Measurements from ENCODE around the gene SNTN.

The SNTN gene

GRCh38 chr3:63673111-63673510 is 20.6 kb downstream of the SNTN start:
- TF ChIP-seq CTCF (IDR thresholded peaks at IDR 0.05; ENCODE audit: low read depth, low read length) (no peak), POLR2A (IDR thresholded peaks at IDR 0.05; ENCODE audit: extremely low read depth, insufficient read length) (no peak), MYC (IDR thresholded peaks at IDR 0.05; ENCODE audit: low read depth, low read length) (no peak)
- TF ChIP-seq, protein P1, sequence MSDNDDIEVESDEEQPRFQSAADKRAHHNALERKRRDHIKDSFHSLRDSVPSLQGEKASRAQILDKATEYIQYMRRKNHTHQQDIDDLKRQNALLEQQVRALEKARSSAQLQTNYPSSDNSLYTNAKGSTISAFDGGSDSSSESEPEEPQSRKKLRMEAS (IDR thresholded peaks at IDR 0.05; ENCODE audit: low read depth, low read length): no peak
- no peak for DNase-seq (ENCODE audit: low read depth)
- no peak overlapping the region for H3K4me3 ChIP-seq (ENCODE audit: low read depth, low read length)

- no peak for DNase-seq (ENCODE audit: low read depth)
- TF ChIP-seq POLR2A (IDR thresholded peaks at IDR 0.05; ENCODE audit: extremely low read depth, insufficient read length): no peak
- no peak for TF ChIP-seq MYC (IDR thresholded peaks at IDR 0.05; ENCODE audit: low read depth, low read length)
- TF ChIP-seq CTCF (IDR thresholded peaks at IDR 0.05; ENCODE audit: low read depth, low read length): no peak
- TF ChIP-seq, protein P1 (IDR thresholded peaks at IDR 0.05; ENCODE audit: low read depth, low read length): no peak
- H3K4me3 ChIP-seq (ENCODE audit: low read depth, low read length): no peak overlapping the region
Observed at GRCh38 chr3:63674586-63674985, 22.1 kb downstream of the SNTN start.

GRCh38 chr3:63679186-63679585 is 26.7 kb downstream of the SNTN start:
- peak; percentile 79 for DNase-seq (ENCODE audit: low read depth)
- TF ChIP-seq POLR2A (IDR thresholded peaks at IDR 0.05; ENCODE audit: extremely low read depth, insufficient read length): no peak
- H3K4me3 ChIP-seq (ENCODE audit: low read depth, low read length): no peak overlapping the region

- H3K4me3 ChIP-seq (ENCODE audit: low read depth, low read length): no peak overlapping the region
- DNase-seq (ENCODE audit: low read depth): no peak
- TF ChIP-seq POLR2A (IDR thresholded peaks at IDR 0.05; ENCODE audit: extremely low read depth, insufficient read length): no peak
- no peak for TF ChIP-seq MYC (IDR thresholded peaks at IDR 0.05; ENCODE audit: low read depth, low read length)
- TF ChIP-seq CTCF (IDR thresholded peaks at IDR 0.05; ENCODE audit: low read depth, low read length): no peak
- TF ChIP-seq, protein P1 (IDR thresholded peaks at IDR 0.05; ENCODE audit: low read depth, low read length): no peak
Observed at GRCh38 chr3:63684081-63684480, 31.6 kb downstream of the SNTN start.

- no peak overlapping the region for H3K4me3 ChIP-seq (ENCODE audit: low read depth, low read length)
- TF ChIP-seq POLR2A (IDR thresholded peaks at IDR 0.05; ENCODE audit: extremely low read depth, insufficient read length) (no peak), CTCF (IDR thresholded peaks at IDR 0.05; ENCODE audit: low read depth, low read length) (no peak), MYC (IDR thresholded peaks at IDR 0.05; ENCODE audit: low read depth, low read length) (no peak)
- TF ChIP-seq, protein P1 (IDR thresholded peaks at IDR 0.05; ENCODE audit: low read depth, low read length): no peak
- peak; percentile 12 for DNase-seq (ENCODE audit: low read depth)
Observed at GRCh38 chr3:63685340-63685739, 32.9 kb downstream of the SNTN start.

DNA sequence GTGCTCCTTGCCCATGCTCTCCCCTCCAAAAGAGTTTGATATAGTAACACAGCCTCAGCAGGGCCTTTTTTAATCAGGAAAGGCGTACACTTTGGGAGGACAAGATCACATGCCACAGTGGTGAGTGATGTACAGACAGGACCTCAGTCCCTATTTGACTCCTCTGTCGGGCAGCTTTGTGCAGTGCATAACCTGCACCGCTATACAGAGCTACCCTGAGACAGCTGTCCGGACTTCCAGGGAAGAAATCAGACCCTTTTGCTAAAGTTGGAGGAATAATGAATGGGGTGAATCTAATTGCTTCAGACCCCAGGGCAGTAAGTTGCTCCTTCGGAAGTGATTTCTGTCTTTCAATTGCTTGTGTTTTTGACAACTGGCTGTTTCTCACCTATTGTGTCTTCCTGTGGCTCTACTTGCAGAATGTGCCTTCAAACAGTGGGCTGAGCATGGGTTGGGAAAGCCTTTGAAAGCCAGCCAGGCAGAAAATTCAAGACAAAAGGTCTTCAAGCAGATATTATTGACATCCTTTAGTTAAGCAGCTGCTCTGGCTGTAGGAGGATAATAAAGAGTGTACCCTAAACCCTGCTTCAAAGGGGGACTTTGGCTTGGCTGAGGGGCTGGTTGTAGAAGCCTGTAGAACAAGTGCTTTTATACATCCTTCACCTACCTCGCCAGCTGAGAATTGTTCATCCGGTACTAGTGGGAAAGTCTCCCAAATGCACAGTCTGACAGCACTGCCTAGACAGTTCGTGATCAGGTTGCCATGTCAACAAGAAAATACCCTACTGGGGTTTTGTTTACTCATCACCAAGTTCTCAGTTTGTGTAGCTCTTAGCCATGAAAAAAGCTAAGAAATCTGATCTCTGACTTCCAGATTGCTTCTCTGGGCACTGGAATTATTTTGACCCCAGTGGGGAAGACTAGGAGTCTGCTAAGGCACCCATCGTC is 35.1 kb downstream of the SNTN start:
- DNase-seq (ENCODE audit: low read depth): no peak
- no peak overlapping the region for H3K4me3 ChIP-seq (ENCODE audit: low read depth, low read length)
- TF ChIP-seq POLR2A (IDR thresholded peaks at IDR 0.05; ENCODE audit: extremely low read depth, insufficient read length) (no peak), MYC (IDR thresholded peaks at IDR 0.05; ENCODE audit: low read depth, low read length) (no peak), CTCF (IDR thresholded peaks at IDR 0.05; ENCODE audit: low read depth, low read length) (no peak)
- TF ChIP-seq, protein P1 (IDR thresholded peaks at IDR 0.05; ENCODE audit: low read depth, low read length): no peak
